Osteoblast (primary cell): Measurements from ENCODE around the gene PSTPIP1. TPM values are rescaled to one million over a fixed set of nuclear protein-coding genes. Genes with fewer than 3 reads are reported as not detected.

Experiments
- DNase-seq: peaks from one replicate; pipeline ENCODE4 v3.0.0; 2011; ENCODE audit warnings: low spot score, mixed read lengths; ENCODE audit not compliant: insufficient read length; ENCODE audit errors: missing footprints
- H2AFZ ChIP-seq: 2 replicates; pipeline ENCODE4 v1.6.0; 2011; ENCODE audit warnings: mild to moderate bottlenecking, low read length
- H3K27ac ChIP-seq: 2 replicates; pipeline ENCODE4 v1.5.1; 2011; ENCODE audit warnings: mild to moderate bottlenecking, low read depth, low read length, moderate library complexity
- H3K27me3 ChIP-seq: 2 replicates; pipeline ENCODE4 v1.6.0; 2012; ENCODE audit warnings: mild to moderate bottlenecking, control low read depth, inconsistent platforms, low read length, moderate library complexity; ENCODE audit not compliant: insufficient read depth
- H3K36me3 ChIP-seq: 2 replicates; pipeline ENCODE4 v1.5.1; 2011; ENCODE audit warnings: mild to moderate bottlenecking, low read length, control low read depth, moderate library complexity; ENCODE audit not compliant: insufficient read depth
- H3K4me1 ChIP-seq: 2 replicates; pipeline ENCODE4 v1.5.1; 2011; ENCODE audit warnings: mild to moderate bottlenecking, low read length, control low read depth, moderate library complexity; ENCODE audit not compliant: insufficient read depth
- H3K4me2 ChIP-seq: 2 replicates; pipeline ENCODE4 v1.6.0; 2011; ENCODE audit warnings: mild to moderate bottlenecking, low read length; ENCODE audit not compliant: insufficient read depth
- H3K4me3 ChIP-seq: fragments of 200-600 bp; sonication (generic); 3 replicates; pipeline ENCODE4 v1.5.1; 2012; ENCODE audit warnings: mild to moderate bottlenecking, low read length, inconsistent platforms; ENCODE audit not compliant: insufficient read depth
- H3K79me2 ChIP-seq: 2 replicates; pipeline ENCODE4 v1.6.0; 2012; ENCODE audit warnings: mild to moderate bottlenecking, low read length, control low read depth, inconsistent platforms; ENCODE audit not compliant: insufficient read depth
- H3K9me3 ChIP-seq: 2 replicates; pipeline ENCODE4 v1.5.1; 2011; ENCODE audit warnings: low read depth, low read length, control low read depth
- H4K20me1 ChIP-seq: 2 replicates; pipeline ENCODE4 v1.6.0; 2012; ENCODE audit warnings: mild to moderate bottlenecking, low read length, control low read depth; ENCODE audit not compliant: insufficient read depth
- total RNA-seq: library from RNA; depleted of rRNA; stranded (reverse); fragments of >200 nt; gene quantifications from 2 replicates; pipeline ENCODE4 v1.2.3, GENCODE V29; 2012
- TF ChIP-seq, protein P1 (sequence below): IDR thresholded peaks from 2 replicates; pipeline ENCODE4 v1.5.1; 2011; ENCODE audit warnings: mild to moderate bottlenecking, low read depth, low read length, moderate library complexity; ENCODE audit errors: extremely low read depth

PSTPIP1 gene
- total RNA-seq, 1 donor, result not detected

DNA sequence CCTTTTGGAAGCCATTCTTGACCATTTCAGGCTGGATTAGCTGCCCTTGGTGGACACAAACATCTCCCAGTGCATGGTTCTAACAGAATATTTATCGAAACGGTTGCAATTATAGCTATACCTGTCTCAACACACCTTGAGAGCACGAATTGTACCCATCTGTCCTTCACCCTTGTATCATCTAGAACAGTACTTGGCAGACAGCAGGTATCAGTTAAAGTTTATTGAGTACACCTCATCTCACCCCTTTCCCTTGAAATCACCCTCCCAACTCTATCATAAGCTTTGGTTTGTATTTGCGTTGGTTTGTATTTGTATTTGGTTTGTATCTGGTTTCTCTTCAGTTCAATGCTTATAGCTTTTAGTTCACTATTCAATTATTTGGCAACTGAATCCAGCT is 63.5 kb downstream of the PSTPIP1 start:
- TF ChIP-seq, protein P1, sequence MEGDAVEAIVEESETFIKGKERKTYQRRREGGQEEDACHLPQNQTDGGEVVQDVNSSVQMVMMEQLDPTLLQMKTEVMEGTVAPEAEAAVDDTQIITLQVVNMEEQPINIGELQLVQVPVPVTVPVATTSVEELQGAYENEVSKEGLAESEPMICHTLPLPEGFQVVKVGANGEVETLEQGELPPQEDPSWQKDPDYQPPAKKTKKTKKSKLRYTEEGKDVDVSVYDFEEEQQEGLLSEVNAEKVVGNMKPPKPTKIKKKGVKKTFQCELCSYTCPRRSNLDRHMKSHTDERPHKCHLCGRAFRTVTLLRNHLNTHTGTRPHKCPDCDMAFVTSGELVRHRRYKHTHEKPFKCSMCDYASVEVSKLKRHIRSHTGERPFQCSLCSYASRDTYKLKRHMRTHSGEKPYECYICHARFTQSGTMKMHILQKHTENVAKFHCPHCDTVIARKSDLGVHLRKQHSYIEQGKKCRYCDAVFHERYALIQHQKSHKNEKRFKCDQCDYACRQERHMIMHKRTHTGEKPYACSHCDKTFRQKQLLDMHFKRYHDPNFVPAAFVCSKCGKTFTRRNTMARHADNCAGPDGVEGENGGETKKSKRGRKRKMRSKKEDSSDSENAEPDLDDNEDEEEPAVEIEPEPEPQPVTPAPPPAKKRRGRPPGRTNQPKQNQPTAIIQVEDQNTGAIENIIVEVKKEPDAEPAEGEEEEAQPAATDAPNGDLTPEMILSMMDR, result no peak
- Histone ChIP-seq H3K27ac (no peak overlapping the region), H4K20me1 (peaks cover 29% of the 10 kb centered on the region), H3K4me1 (peaks cover 27% of the 10 kb centered on the region), H3K9me3 (no peaks in the 10 kb centered on the region), H3K4me2 (no peak overlapping the region), H3K4me3 (no peak overlapping the region), H3K79me2 (peaks cover 78% of the 10 kb centered on the region), H3K27me3 (no peaks in the 10 kb centered on the region), H3K36me3 (no peaks in the 10 kb centered on the region), H2AFZ (no peak overlapping the region)
- no peak for DNase-seq

DNA sequence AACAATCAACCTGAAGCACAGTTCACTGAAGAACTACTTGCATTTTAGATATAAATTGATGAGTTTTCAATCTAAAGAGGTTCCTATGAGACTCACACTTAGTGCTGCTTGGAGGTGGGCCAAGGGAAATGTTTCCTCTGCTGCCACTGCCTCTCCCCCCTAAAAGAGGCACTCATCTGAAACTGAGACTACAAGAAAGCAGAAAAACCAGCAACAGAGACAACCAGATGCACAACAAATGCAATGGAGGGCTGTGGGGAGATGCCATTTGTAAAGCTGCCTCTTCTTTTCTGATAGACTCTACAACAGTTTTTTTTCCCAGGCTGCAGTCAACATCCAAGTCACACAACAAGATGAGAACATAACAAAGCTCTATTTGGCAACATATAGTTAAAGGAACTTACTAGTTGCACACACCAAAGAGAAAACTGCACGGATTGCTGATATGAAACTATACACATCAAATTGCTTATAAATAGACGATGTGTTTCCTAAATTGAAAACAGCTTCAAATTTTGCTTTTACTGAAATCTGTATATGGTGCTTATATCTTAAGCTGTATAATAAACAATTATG is 64.9 kb downstream of the PSTPIP1 start:
- H3K4me1 ChIP-seq, result peaks cover 37% of the 10 kb centered on the region
- peaks cover 33% of the 10 kb centered on the region for H4K20me1 ChIP-seq
- TF ChIP-seq, protein P1, result no peak
- H2AFZ ChIP-seq, result no peak overlapping the region
- H3K4me2 ChIP-seq, result peak overlapping the region; percentile 71
- no peaks in the 10 kb centered on the region for H3K36me3 ChIP-seq
- no peak overlapping the region for H3K4me3 ChIP-seq
- H3K9me3 ChIP-seq, result no peaks in the 10 kb centered on the region
- peaks cover 80% of the 10 kb centered on the region for H3K79me2 ChIP-seq
- no peak for DNase-seq
- no peaks in the 10 kb centered on the region for H3K27me3 ChIP-seq
- H3K27ac ChIP-seq, result no peak overlapping the region

DNA sequence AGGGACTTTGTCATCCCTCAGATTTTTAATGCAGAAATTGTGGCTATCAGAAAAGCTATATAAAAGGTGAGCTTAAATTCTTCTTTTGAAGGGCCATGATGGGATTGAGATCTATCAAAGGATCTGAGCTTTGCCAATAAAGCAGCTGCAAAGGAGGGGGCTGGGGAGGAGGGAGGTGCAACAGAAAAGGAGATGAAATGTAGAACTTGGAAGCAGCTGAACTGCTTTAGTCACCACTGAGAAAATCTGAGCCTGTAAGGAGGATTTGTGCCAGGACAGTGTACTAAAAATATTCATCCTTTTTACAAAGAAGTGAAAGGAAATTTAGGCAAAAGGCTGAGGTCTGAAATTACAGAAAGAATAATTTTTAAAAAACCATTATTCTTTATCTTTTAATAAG is 65.6 kb downstream of the PSTPIP1 start:
- Histone ChIP-seq H3K4me3 (no peak overlapping the region), H3K27ac (peak overlapping the region; percentile 19), H3K36me3 (no peaks in the 10 kb centered on the region), H3K79me2 (peaks cover 82% of the 10 kb centered on the region), H4K20me1 (peaks cover 33% of the 10 kb centered on the region), H2AFZ (no peak overlapping the region), H3K4me1 (peaks cover 40% of the 10 kb centered on the region), H3K4me2 (peak overlapping the region; percentile 71), H3K9me3 (no peaks in the 10 kb centered on the region), H3K27me3 (no peaks in the 10 kb centered on the region)
- TF ChIP-seq, protein P1, result no peak
- no peak for DNase-seq

DNA sequence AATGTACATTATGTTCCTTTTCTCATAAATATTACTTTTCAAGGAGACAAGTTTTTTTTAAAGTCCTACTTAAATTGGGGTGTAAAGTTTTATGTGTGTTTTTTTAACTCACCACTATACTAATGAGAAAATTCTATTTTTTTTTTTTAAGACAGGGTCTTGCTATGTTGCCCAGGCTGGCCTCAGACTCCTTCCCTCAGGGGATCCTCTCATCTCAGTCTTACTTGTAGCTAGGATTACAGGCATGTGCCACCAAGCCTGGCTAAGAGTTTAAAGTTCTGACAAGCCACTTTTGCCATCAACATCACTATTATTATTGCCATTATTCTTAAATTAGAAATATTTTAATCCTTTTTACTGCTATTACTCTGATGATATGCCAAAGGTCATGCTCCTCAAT is 68.3 kb downstream of the PSTPIP1 start:
- Histone ChIP-seq H3K4me2 (no peak overlapping the region), H4K20me1 (peaks cover 29% of the 10 kb centered on the region), H3K27ac (no peak overlapping the region), H3K27me3 (no peaks in the 10 kb centered on the region), H3K9me3 (no peaks in the 10 kb centered on the region), H2AFZ (no peak overlapping the region), H3K36me3 (no peaks in the 10 kb centered on the region), H3K4me3 (no peak overlapping the region), H3K4me1 (peaks cover 43% of the 10 kb centered on the region), H3K79me2 (peaks cover 84% of the 10 kb centered on the region)
- DNase-seq, result no peak
- TF ChIP-seq, protein P1, result no peak
